H9 (cell line): Measurements from ENCODE around the gene FGD6. TPM values are rescaled to one million over a fixed set of nuclear protein-coding genes. Genes with fewer than 3 reads are reported as not detected.
"Not testable (repeated sequence)": the region's sequence is repeated elsewhere in the genome, so short reads cannot be mapped to it uniquely, and the experiment has no call there.

Experiments
- DNase-seq: peaks from one replicate; pipeline ENCODE4 v3.0.0-alpha.2; 2017
- H2AFZ ChIP-seq: one replicate; pipeline ENCODE4 v1.6.1; 2013; ENCODE audit warnings: mild to moderate bottlenecking, low read length, control low read depth, moderate library complexity
- H2AK5ac ChIP-seq: 2 replicates; pipeline ENCODE4 v1.6.1; 2013; ENCODE audit warnings: low read length, control low read depth, mixed read lengths; ENCODE audit not compliant: insufficient read length
- H2BK120ac ChIP-seq: one replicate; pipeline ENCODE4 v1.6.1; 2013; ENCODE audit warnings: low read depth, mild to moderate bottlenecking, low read length, control low read depth, inconsistent platforms; ENCODE audit not compliant: poor library complexity, severe bottlenecking
- H2BK12ac ChIP-seq: 2 replicates; pipeline ENCODE4 v1.6.1; 2013; ENCODE audit warnings: low read length, control low read depth, mixed read lengths, low read depth; ENCODE audit not compliant: insufficient read length
- H2BK15ac ChIP-seq: 2 replicates; pipeline ENCODE4 v1.6.1; 2013; ENCODE audit warnings: low read depth, low read length, control low read depth
- H2BK20ac ChIP-seq: one replicate; pipeline ENCODE4 v1.6.1; 2013; ENCODE audit warnings: low read depth, mild to moderate bottlenecking, low read length, control low read depth, inconsistent platforms; ENCODE audit not compliant: poor library complexity, severe bottlenecking
- H2BK5ac ChIP-seq: 2 replicates; pipeline ENCODE4 v1.6.1; 2013; ENCODE audit warnings: low read length, control low read depth, mixed read lengths; ENCODE audit not compliant: insufficient read length
- H3K14ac ChIP-seq: 2 replicates; pipeline ENCODE4 v1.6.1; 2013; ENCODE audit warnings: low read length, control low read depth; ENCODE audit not compliant: insufficient read depth
- H3K18ac ChIP-seq: 2 replicates; pipeline ENCODE4 v1.6.1; 2013; ENCODE audit warnings: low read depth, mild to moderate bottlenecking, mixed read lengths, low read length, control low read depth; ENCODE audit not compliant: insufficient read length
- H3K23ac ChIP-seq: 2 replicates; pipeline ENCODE4 v1.6.1; 2013; ENCODE audit warnings: low read length, control low read depth, mixed read lengths, low read depth; ENCODE audit not compliant: insufficient read length
- H3K23me2 ChIP-seq: 2 replicates; pipeline ENCODE4 v1.6.1; 2013; ENCODE audit warnings: low read depth, mild to moderate bottlenecking, mixed read lengths, low read length, control low read depth; ENCODE audit not compliant: insufficient read length, poor library complexity, severe bottlenecking
- H3K27ac ChIP-seq: 2 replicates; pipeline ENCODE4 v1.5.1; 2013; ENCODE audit warnings: low read length, control low read depth, mixed read lengths, low read depth; ENCODE audit not compliant: insufficient read length
- H3K27me3 ChIP-seq: 2 replicates; pipeline ENCODE4 v1.6.1; 2013; ENCODE audit warnings: low read length, control low read depth, inconsistent platforms; ENCODE audit not compliant: insufficient read depth
- H3K4ac ChIP-seq: 2 replicates; pipeline ENCODE4 v1.6.1; 2013; ENCODE audit warnings: low read depth, mild to moderate bottlenecking, control low read depth, inconsistent platforms, low read length, moderate library complexity
- H3K4me1 ChIP-seq: 2 replicates; pipeline ENCODE4 v1.6.1; 2013; ENCODE audit warnings: low read length, control low read depth, inconsistent platforms; ENCODE audit not compliant: insufficient read depth
- H3K4me2 ChIP-seq: 2 replicates; pipeline ENCODE4 v1.6.1; 2013; ENCODE audit warnings: low read length, control low read depth, mixed read lengths; ENCODE audit not compliant: insufficient read length, insufficient read depth
- H3K56ac ChIP-seq: 2 replicates; pipeline ENCODE4 v1.6.1; 2013; ENCODE audit warnings: low read depth, mild to moderate bottlenecking, mixed read lengths, low read length, control low read depth; ENCODE audit not compliant: insufficient read length
- H3K79me1 ChIP-seq: 2 replicates; pipeline ENCODE4 v1.6.1; 2013; ENCODE audit warnings: low read depth, mild to moderate bottlenecking, moderate library complexity, low read length, control low read depth, inconsistent platforms; ENCODE audit not compliant: insufficient read depth, poor library complexity, severe bottlenecking
- H3K79me2 ChIP-seq: 2 replicates; pipeline ENCODE4 v1.6.1; 2013; ENCODE audit warnings: low read length, control low read depth, inconsistent platforms; ENCODE audit not compliant: insufficient read depth
- H3K9ac ChIP-seq: 2 replicates; pipeline ENCODE4 v1.6.1; 2013; ENCODE audit warnings: low read length, control low read depth, mixed read lengths; ENCODE audit not compliant: insufficient read length; ENCODE audit errors: extremely low read depth
- H3K9me3 ChIP-seq: one replicate; pipeline ENCODE4 v1.6.1; 2013; ENCODE audit warnings: low read depth, low read length, inconsistent platforms; ENCODE audit not compliant: control insufficient read depth
- H3T11ph ChIP-seq: one replicate; pipeline ENCODE4 v1.6.1; 2013; ENCODE audit warnings: mild to moderate bottlenecking, low read length, control low read depth, inconsistent platforms
- H4K20me1 ChIP-seq: one replicate; pipeline ENCODE4 v1.6.1; 2013; ENCODE audit not compliant: control insufficient read depth, insufficient read length, insufficient read depth
- H4K5ac ChIP-seq: 2 replicates; pipeline ENCODE4 v1.6.1; 2013; ENCODE audit warnings: low read depth, mild to moderate bottlenecking, mixed read lengths, low read length, control low read depth; ENCODE audit not compliant: insufficient read length
- H4K8ac ChIP-seq: replicated peaks from 2 replicates; pipeline ENCODE4 v1.6.1; 2013; ENCODE audit warnings: low read length, control low read depth, mixed read lengths, low read depth; ENCODE audit not compliant: insufficient read length
- H4K91ac ChIP-seq: 2 replicates; pipeline ENCODE4 v1.6.1; 2013; ENCODE audit warnings: low read depth, mild to moderate bottlenecking, moderate library complexity, mixed read lengths, low read length, control low read depth; ENCODE audit not compliant: insufficient read length
- H3K27ac Mint-ChIP-seq, 3 experiments: 2 replicates in 2 of 3; 3 replicates in 1 of 3; pipeline ENCODE4 v1.8.0; 2020 to 2021; ENCODE audit warnings: mixed read lengths in 3 of 3, mild to moderate bottlenecking in 1 of 3, moderate library complexity in 1 of 3
- H3K27me3 Mint-ChIP-seq: 2 replicates; pipeline ENCODE4 v1.8.0; 2021; ENCODE audit warnings: low read depth, mild to moderate bottlenecking, moderate library complexity, mixed read lengths
- H3K36me3 Mint-ChIP-seq, 3 experiments: 2 replicates in 2 of 3; 3 replicates in 1 of 3; pipeline ENCODE4 v1.8.0; 2020 to 2021; ENCODE audit warnings: low read depth in 3 of 3, mixed read lengths in 3 of 3; ENCODE audit not compliant: insufficient read depth in 1 of 3
- H3K4me1 Mint-ChIP-seq, 2 experiments: 2 replicates each; pipeline ENCODE4 v1.8.0; 2020; ENCODE audit warnings: mixed read lengths in 2 of 2
- H3K4me3 Mint-ChIP-seq, 2 experiments: 2 replicates in 1 of 2; 3 replicates in 1 of 2; pipeline ENCODE4 v1.8.0; 2020 to 2021; ENCODE audit warnings: mild to moderate bottlenecking in 2 of 2, mixed read lengths in 2 of 2, moderate library complexity in 1 of 2
- H3K9me3 Mint-ChIP-seq, 2 experiments: 2 replicates in 1 of 2; 3 replicates in 1 of 2; pipeline ENCODE4 v1.8.0; 2020; ENCODE audit warnings: mild to moderate bottlenecking in 2 of 2, mixed read lengths in 2 of 2, moderate library complexity in 1 of 2
- WGBS: extraction: QIAGEN DNeasy Blood & Tissue Kit; methylation state at CpG from one replicate; pipeline ENCODE4 v1.1.7; 2013; ENCODE audit warnings: missing lambda C conversion rate, low lambda C conversion rate, mixed read lengths; ENCODE audit not compliant: insufficient read length; ENCODE audit errors: extremely low coverage; 5-methylcytosine and 5-hydroxymethylcytosine counted together
- total RNA-seq: library from RNA; stranded (reverse); gene quantifications from 2 replicates; pipeline ENCODE4 v1.2.1, GENCODE V29; 2021

The FGD6 gene
- total RNA-seq, 1 experiment from 2014 or later, result 39.5 TPM

GRCh38 chr12:95234187-95234586 lies 16.9 kb upstream of the FGD6 start:
- H3K79me2 ChIP-seq, H4K5ac ChIP-seq, H3K23ac ChIP-seq, H4K91ac ChIP-seq, H3K9ac ChIP-seq, H3K4me3 Mint-ChIP-seq, H2BK120ac ChIP-seq, H3K79me1 ChIP-seq, H3K4ac ChIP-seq, H3K27me3 ChIP-seq, DNase-seq, H2AFZ ChIP-seq, H3K9me3 ChIP-seq, H3K27ac ChIP-seq, H2BK12ac ChIP-seq, H4K8ac ChIP-seq, H3T11ph ChIP-seq, H3K4me2 ChIP-seq, H2BK5ac ChIP-seq, H3K23me2 ChIP-seq, H3K56ac ChIP-seq, H3K14ac ChIP-seq, H2BK15ac ChIP-seq, H2BK20ac ChIP-seq, H3K27me3 Mint-ChIP-seq, H2AK5ac ChIP-seq, H4K20me1 ChIP-seq, H3K27ac Mint-ChIP-seq, H3K4me1 ChIP-seq, H3K18ac ChIP-seq: not testable (repeated sequence)
- WGBS, result no CpG with 5 or more reads among the region's 14 CpGs
- peaks cover 13 to 15% of the 10 kb centered on the region in 2 experiments for H3K9me3 Mint-ChIP-seq
- peaks cover 30 to 36% (median 31%) of the 10 kb centered on the region in 3 experiments for H3K36me3 Mint-ChIP-seq
- peaks cover 14 to 16% of the 10 kb centered on the region in 2 experiments for H3K4me1 Mint-ChIP-seq
